Endometrium (tissue), 2 donors: ENCODE results near the gene FEZF2.

ENCODE experiments used
- FAIRE-seq: peaks from 2 replicates; lab custom pipeline; 2012; peaks lifted over from hg19 to GRCh38; lab: Jason Lieb, UNC
- donor health status: control.
- donor health status: control.

The FEZF2 gene

GRCh38 chr3:62373215-62373614 lies at the start of gene FEZF2:
FEZF2 (minus strand) TSS chr3:62373550; CDS start chr3:62372868, 682 bp downstream.
- FAIRE-seq = no peak

GRCh38 chr3:62421207-62421606 lies 47.9 kb upstream of the FEZF2 start:
- FAIRE-seq = no peak

- no peak for FAIRE-seq
Measured at GRCh38 chr3:62416144-62416543, 42.8 kb upstream of the FEZF2 start.

GRCh38 chr3:62415312-62415801 lies 42.0 kb upstream of the FEZF2 start:
- no peak for FAIRE-seq

- FAIRE-seq = no peak
Measured at GRCh38 chr3:62414786-62415185, 41.4 kb upstream of the FEZF2 start.

- FAIRE-seq = no peak
Measured at GRCh38 chr3:62413687-62414086, 40.3 kb upstream of the FEZF2 start.

GRCh38 chr3:62406945-62407344 lies 33.6 kb upstream of the FEZF2 start:
- FAIRE-seq = no peak

GRCh38 chr3:62405566-62405965 lies 32.2 kb upstream of the FEZF2 start:
- FAIRE-seq = no peak

GRCh38 chr3:62405135-62405534 lies 31.8 kb upstream of the FEZF2 start:
- no peak for FAIRE-seq

- no peak for FAIRE-seq
Measured at GRCh38 chr3:62404321-62404720, 31.0 kb upstream of the FEZF2 start.

GRCh38 chr3:62403765-62404164 lies 30.4 kb upstream of the FEZF2 start:
- FAIRE-seq = no peak

- no peak for FAIRE-seq
Measured at GRCh38 chr3:62392626-62393292, 19.4 kb upstream of the FEZF2 start.

GRCh38 chr3:62387251-62387650 lies 13.9 kb upstream of the FEZF2 start:
- no peak for FAIRE-seq

GRCh38 chr3:62379321-62379798 lies 6.0 kb upstream of the FEZF2 start:
- no peak for FAIRE-seq

GRCh38 chr3:62378921-62379320 lies 5.6 kb upstream of the FEZF2 start:
- FAIRE-seq = no peak

- FAIRE-seq = no peak
Measured at GRCh38 chr3:62378311-62378789, 5.0 kb upstream of the FEZF2 start.

- no peak for FAIRE-seq
Measured at GRCh38 chr3:62376906-62377877, 3.8 kb upstream of the FEZF2 start.

- FAIRE-seq = no peak
Measured at GRCh38 chr3:62376454-62376720, 3.0 kb upstream of the FEZF2 start.

GRCh38 chr3:62375655-62376453 lies 2.5 kb upstream of the FEZF2 start:
- no peak for FAIRE-seq

GRCh38 chr3:62374341-62375218 lies 1.2 kb upstream of the FEZF2 start:
- no peak for FAIRE-seq

- FAIRE-seq = no peak
Measured at GRCh38 chr3:62373714-62374333, 474 bp upstream of the FEZF2 start.
